ENCODE measurements around the gene RANBP17.

DNA sequence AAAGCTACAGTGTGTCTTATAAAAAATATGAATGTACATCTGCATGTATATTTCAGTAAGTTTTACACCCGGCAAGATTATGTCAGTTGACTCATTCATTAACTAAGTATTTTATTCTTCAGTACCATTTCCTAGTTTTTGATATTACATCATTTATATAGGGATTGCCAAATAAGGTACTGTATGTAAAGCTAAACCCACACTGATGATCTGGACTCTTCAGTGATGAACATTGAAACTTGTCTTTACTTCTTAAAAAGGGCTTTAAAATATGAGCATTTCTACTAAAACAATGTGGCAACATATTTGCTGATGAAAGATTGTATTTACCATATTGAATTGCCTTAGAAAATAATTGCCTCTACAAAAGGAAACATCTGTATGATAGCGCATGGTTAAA lies 295.5 kb downstream of the RANBP17 start:
- TF ChIP-seq CTCF (conservative IDR thresholded peaks at IDR 0.05), result no peak
- no peak for TF ChIP-seq EZH2 (IDR thresholded peaks at IDR 0.05; ENCODE audit: low read depth)

All from PC-9 (cell line).